Measurements from ENCODE around the gene RGS9BP.
"Not testable (repeated sequence)": the region's sequence is repeated elsewhere in the genome, so short reads cannot be mapped to it uniquely, and the experiment has no call there.

The RGS9BP gene

GRCh38 chr19:32671883-32672593 lies 3.6 kb upstream of the RGS9BP start:
- no peak for DNase-seq (ENCODE audit: low read depth in 2 of 2)

GRCh38 chr19:32672841-32673240 lies 2.8 kb upstream of the RGS9BP start:
- no peak for DNase-seq (ENCODE audit: low read depth in 2 of 2)

- DNase-seq (ENCODE audit: low read depth in 2 of 2): no peak
Observed at GRCh38 chr19:32673573-32673972, 2.1 kb upstream of the RGS9BP start.

GRCh38 chr19:32674153-32674930 lies 1.3 kb upstream of the RGS9BP start:
- no peak for DNase-seq (ENCODE audit: low read depth in 2 of 2)

GRCh38 chr19:32674931-32675719 lies 523 bp upstream of the RGS9BP start, which contains the start of gene ANKRD27:
Gene ANKRD27, minus strand, starts transcription at chr19:32675180. Its CDS starts 16,165 bp downstream, at chr19:32659015.
- DNase-seq (ENCODE audit: low read depth in 2 of 2): peak; percentile 92

- DNase-seq (ENCODE audit: low read depth in 2 of 2): no peak
Observed at GRCh38 chr19:32676186-32676894, 692 bp downstream of the RGS9BP start.

GRCh38 chr19:32676895-32677359 lies 1.3 kb downstream of the RGS9BP start:
- no peak for DNase-seq (ENCODE audit: low read depth in 2 of 2)

GRCh38 chr19:32677657-32678056 lies 2.0 kb downstream of the RGS9BP start:
- no peak for DNase-seq (ENCODE audit: low read depth in 2 of 2)

GRCh38 chr19:32680986-32681385 lies 5.3 kb downstream of the RGS9BP start:
- DNase-seq (ENCODE audit: low read depth in 2 of 2): no peak

GRCh38 chr19:32682317-32682716 lies 6.7 kb downstream of the RGS9BP start:
- DNase-seq (ENCODE audit: low read depth in 2 of 2): no peak

GRCh38 chr19:32686847-32687475 lies 11.3 kb downstream of the RGS9BP start:
- no peak for DNase-seq (ENCODE audit: low read depth in 2 of 2)

GRCh38 chr19:32687681-32688080 lies 12.0 kb downstream of the RGS9BP start:
- DNase-seq (ENCODE audit: low read depth in 2 of 2): no peak

- no peak for DNase-seq (ENCODE audit: low read depth in 2 of 2)
Observed at GRCh38 chr19:32688311-32688710, 12.7 kb downstream of the RGS9BP start.

- peak in 1 of 2 experiments; percentile 37 for DNase-seq (ENCODE audit: low read depth in 2 of 2)
Observed at GRCh38 chr19:32691291-32691951, 15.8 kb downstream of the RGS9BP start, which contains the start of gene NUDT19. Gene NUDT19, plus strand, starts transcription at chr19:32691821. Its CDS starts 140 bp downstream, at chr19:32691961.

GRCh38 chr19:32691952-32692726 lies 16.5 kb downstream of the RGS9BP start:
- peak in 1 of 2 experiments; percentile 25 for DNase-seq (ENCODE audit: low read depth in 2 of 2)

GRCh38 chr19:32692727-32693061 lies 17.0 kb downstream of the RGS9BP start:
- DNase-seq (ENCODE audit: low read depth in 2 of 2): no peak

- DNase-seq (ENCODE audit: low read depth in 2 of 2): not testable (repeated sequence)
Observed at GRCh38 chr19:32693151-32694108, 17.8 kb downstream of the RGS9BP start.

GRCh38 chr19:32694316-32694715 lies 18.7 kb downstream of the RGS9BP start:
- DNase-seq (ENCODE audit: low read depth in 2 of 2): not testable (repeated sequence)
